Activated naive CD8-positive, alpha-beta T cell treated with anti-CD3 and anti-CD28 coated beads for 36 hours (primary cell): ENCODE results near the gene TDRD1. TPM values are rescaled to one million over a fixed set of nuclear protein-coding genes. Genes with fewer than 3 reads are reported as not detected.
"Not testable (repeated sequence)": the region's sequence is repeated elsewhere in the genome, so short reads cannot be mapped to it uniquely, and the experiment has no call there.

Experiments used
- DNase-seq: peaks from one replicate; pipeline ENCODE4 v3.0.0; 2021
- H3K27ac Mint-ChIP-seq: one replicate; pipeline ENCODE4 v1.8.0; 2022; ENCODE audit warnings: mild to moderate bottlenecking, moderate library complexity, mixed read lengths
- H3K27me3 Mint-ChIP-seq: one replicate; pipeline ENCODE4 v1.8.0; 2022; ENCODE audit warnings: mild to moderate bottlenecking, mixed read lengths
- H3K36me3 Mint-ChIP-seq: one replicate; pipeline ENCODE4 v1.8.0; 2021; ENCODE audit warnings: mild to moderate bottlenecking, mixed read lengths
- H3K4me1 Mint-ChIP-seq: one replicate; pipeline ENCODE4 v1.8.0; 2021; ENCODE audit warnings: mixed read lengths
- H3K4me3 Mint-ChIP-seq: one replicate; pipeline ENCODE4 v1.8.0; 2022; ENCODE audit warnings: mild to moderate bottlenecking, moderate library complexity, mixed read lengths
- H3K9me3 Mint-ChIP-seq: one replicate; pipeline ENCODE4 v1.8.0; 2022; ENCODE audit warnings: mixed read lengths
- total RNA-seq, 2 experiments: library from RNA; stranded (reverse); gene quantifications; one replicate each; pipeline ENCODE4 v1.2.3, GENCODE V29; 2021

Gene TDRD1, protein sequence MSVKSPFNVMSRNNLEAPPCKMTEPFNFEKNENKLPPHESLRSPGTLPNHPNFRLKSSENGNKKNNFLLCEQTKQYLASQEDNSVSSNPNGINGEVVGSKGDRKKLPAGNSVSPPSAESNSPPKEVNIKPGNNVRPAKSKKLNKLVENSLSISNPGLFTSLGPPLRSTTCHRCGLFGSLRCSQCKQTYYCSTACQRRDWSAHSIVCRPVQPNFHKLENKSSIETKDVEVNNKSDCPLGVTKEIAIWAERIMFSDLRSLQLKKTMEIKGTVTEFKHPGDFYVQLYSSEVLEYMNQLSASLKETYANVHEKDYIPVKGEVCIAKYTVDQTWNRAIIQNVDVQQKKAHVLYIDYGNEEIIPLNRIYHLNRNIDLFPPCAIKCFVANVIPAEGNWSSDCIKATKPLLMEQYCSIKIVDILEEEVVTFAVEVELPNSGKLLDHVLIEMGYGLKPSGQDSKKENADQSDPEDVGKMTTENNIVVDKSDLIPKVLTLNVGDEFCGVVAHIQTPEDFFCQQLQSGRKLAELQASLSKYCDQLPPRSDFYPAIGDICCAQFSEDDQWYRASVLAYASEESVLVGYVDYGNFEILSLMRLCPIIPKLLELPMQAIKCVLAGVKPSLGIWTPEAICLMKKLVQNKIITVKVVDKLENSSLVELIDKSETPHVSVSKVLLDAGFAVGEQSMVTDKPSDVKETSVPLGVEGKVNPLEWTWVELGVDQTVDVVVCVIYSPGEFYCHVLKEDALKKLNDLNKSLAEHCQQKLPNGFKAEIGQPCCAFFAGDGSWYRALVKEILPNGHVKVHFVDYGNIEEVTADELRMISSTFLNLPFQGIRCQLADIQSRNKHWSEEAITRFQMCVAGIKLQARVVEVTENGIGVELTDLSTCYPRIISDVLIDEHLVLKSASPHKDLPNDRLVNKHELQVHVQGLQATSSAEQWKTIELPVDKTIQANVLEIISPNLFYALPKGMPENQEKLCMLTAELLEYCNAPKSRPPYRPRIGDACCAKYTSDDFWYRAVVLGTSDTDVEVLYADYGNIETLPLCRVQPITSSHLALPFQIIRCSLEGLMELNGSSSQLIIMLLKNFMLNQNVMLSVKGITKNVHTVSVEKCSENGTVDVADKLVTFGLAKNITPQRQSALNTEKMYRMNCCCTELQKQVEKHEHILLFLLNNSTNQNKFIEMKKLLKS
- total RNA-seq, result under 1 TPM; 0.21 to 0.24 TPM

DNA sequence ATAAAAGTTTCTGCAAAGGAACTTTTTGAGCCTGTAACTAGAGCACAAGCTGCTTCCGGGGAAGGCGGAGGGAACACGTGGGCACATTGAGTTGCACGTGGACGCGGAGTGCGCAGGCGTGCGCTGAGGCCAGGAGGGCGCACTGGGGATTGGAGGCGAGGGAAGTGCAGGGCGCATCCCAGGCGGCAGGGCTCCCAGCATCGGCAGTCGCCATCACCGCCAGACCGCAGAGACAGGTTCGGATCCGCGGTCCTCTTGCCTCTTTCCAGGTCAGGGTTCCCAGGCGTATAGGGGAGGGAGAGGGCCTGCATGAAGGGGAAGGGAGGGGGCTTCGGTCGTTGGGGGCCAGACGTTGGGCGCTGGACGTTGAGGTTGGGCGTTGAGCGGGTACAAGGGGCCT, at the start of gene TDRD1:
Gene TDRD1, plus strand, starts transcription at position 206 of the 400 bp plus-strand sequence. CDS start 8,479 bp downstream, outside the sequence.
- H3K9me3 Mint-ChIP-seq, result no peaks in the 10 kb centered on the region
- H3K27ac Mint-ChIP-seq, result no peak within 1 kb of the TSS
- H3K27me3 Mint-ChIP-seq, result peaks cover 3% of the 10 kb centered on the region
- H3K4me3 Mint-ChIP-seq, result no peak within 1 kb of the TSS
- H3K36me3 Mint-ChIP-seq, result no peaks in the 10 kb centered on the region
- peaks cover 9% of the 10 kb centered on the region for H3K4me1 Mint-ChIP-seq
- DNase-seq, result no peak

DNA sequence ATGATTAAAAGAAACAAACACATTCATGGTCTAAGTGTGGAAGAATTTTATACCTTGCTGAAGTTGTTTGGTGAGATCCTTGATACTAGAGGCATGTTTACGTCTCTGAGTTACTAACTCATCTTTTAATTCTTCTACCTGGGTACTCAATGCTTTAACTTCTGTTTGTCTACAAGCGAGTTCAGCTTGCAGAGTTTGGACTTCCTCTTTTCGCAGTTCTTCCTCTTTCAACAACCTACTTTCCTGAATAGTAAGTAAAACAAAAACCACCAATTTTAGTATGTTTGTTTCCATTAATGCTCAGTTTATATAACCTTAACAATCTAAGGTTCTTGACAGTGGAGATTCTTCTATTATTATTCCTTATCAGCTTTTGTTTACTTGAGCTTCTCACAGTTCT, 48.1 kb upstream of the TDRD1 start:
- H3K36me3 Mint-ChIP-seq, result peaks cover 7% of the 10 kb centered on the region
- H3K9me3 Mint-ChIP-seq, result no peaks in the 10 kb centered on the region
- no peak overlapping the region for H3K27ac Mint-ChIP-seq
- H3K4me3 Mint-ChIP-seq, result no peak overlapping the region
- H3K4me1 Mint-ChIP-seq, result no peaks in the 10 kb centered on the region
- DNase-seq, result no peak
- no peaks in the 10 kb centered on the region for H3K27me3 Mint-ChIP-seq

DNA sequence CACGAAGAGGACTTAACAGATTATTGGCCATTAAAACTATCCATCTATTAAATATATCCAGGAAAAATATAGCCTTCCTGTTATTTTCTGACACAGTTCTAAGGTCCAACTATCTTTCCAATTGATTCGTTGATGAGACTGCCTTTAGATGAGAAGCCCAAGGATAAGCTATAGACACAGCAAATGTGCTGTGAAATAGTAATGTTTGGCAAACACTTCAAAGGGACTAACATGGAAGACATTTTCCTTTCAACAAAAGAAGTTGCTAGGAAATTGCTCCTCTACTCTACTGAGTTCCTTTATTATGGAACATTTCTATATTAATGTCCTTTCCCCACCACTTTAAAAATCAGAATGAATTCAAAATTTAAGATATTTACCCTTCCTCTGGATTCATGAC, 43.7 kb upstream of the TDRD1 start:
- no peaks in the 10 kb centered on the region for H3K4me1 Mint-ChIP-seq
- no peaks in the 10 kb centered on the region for H3K27me3 Mint-ChIP-seq
- H3K9me3 Mint-ChIP-seq, result no peaks in the 10 kb centered on the region
- H3K27ac Mint-ChIP-seq, result no peak overlapping the region
- H3K4me3 Mint-ChIP-seq, result no peak overlapping the region
- H3K36me3 Mint-ChIP-seq, result peaks cover 2% of the 10 kb centered on the region
- no peak for DNase-seq

DNA sequence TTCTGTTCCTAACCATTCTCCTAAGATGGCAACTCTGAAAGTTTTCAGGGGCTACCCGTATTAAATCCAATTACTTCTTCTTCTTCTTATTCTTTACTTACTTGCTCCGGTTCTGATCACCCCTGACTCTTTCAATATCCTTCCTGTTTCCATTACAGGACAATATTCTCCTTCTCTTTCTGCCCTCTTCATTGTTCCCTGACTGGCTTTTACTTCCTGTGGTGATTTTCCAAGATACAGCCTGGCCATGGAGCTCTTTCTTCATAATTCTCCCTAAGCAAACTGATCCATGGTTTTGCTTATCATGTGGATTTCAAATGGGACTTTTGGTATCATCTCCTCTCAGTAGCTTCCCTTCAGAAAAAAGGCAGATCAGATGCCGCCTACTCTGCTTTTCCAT, 40.6 kb upstream of the TDRD1 start:
- Mint-ChIP-seq H3K4me1 (no peaks in the 10 kb centered on the region), H3K4me3 (no peak overlapping the region), H3K27me3 (no peaks in the 10 kb centered on the region), H3K36me3 (no peaks in the 10 kb centered on the region), H3K27ac (no peak overlapping the region), H3K9me3 (no peaks in the 10 kb centered on the region)
- no peak for DNase-seq

DNA sequence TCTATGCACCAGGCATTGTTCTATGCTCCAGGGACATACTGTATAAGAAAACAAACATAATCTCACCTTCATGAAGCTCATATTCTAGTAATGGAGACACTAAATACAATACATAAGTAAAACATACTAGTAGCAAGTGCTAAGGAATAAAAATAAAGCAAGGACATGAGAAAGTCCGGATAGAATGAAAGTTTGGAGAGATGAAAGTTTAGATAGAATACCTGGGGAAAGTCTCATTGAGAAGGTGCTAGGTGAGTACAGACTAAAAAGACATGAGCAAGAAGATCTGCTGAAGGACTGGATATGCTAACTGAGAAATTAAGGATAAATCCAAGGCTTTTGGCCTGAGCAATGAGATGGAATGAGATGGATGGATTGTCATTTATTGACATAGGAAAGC, 39.1 kb upstream of the TDRD1 start:
- Mint-ChIP-seq H3K27me3 (no peaks in the 10 kb centered on the region), H3K9me3 (no peaks in the 10 kb centered on the region), H3K4me1 (no peaks in the 10 kb centered on the region), H3K4me3 (no peak overlapping the region), H3K27ac (no peak overlapping the region), H3K36me3 (peaks cover 2% of the 10 kb centered on the region)
- no peak for DNase-seq

DNA sequence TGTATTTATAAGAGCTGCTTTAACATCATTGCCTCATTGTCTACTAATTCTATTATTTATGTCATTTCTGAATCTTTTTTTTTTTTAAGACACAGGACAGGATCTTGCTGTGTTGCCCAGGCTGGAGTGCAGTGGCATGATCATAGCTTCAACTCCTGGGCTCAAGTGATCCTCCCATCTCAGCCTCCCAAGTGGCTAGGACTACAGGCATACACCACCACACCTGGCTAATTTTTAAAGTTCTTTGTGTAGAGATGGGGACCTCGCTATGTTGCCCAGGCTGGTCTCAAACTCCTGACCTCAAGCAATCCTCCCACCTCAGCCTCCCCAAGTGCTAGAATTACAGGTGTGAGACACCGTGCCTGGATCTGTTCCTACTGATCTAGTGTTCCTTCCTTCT, 38.3 kb upstream of the TDRD1 start:
- not testable (repeated sequence) for H3K27ac Mint-ChIP-seq, H3K27me3 Mint-ChIP-seq, H3K4me3 Mint-ChIP-seq, H3K4me1 Mint-ChIP-seq, H3K36me3 Mint-ChIP-seq, H3K9me3 Mint-ChIP-seq, DNase-seq

DNA sequence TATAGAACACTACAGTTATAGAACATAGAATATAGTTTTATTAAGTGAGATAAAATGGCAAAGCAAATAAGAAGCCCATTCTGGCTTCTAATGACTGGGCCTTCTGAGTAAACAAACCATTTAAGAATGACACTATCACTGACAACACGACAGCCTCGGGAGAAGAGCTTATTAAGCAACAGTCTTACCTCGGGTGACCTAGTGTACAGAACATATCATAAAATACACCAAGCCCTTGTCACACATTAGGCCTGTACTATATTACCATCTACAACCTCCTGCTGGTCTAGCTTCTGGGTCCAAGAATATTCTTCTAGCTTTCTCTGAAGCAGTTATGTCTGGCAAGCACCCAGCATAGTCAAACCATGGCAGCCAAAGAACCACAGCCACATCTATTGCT, 37.1 kb upstream of the TDRD1 start:
- Mint-ChIP-seq H3K27ac (no peak overlapping the region), H3K36me3 (peaks cover 7% of the 10 kb centered on the region), H3K4me3 (no peak overlapping the region), H3K9me3 (no peaks in the 10 kb centered on the region), H3K27me3 (no peaks in the 10 kb centered on the region), H3K4me1 (no peaks in the 10 kb centered on the region)
- no peak for DNase-seq

DNA sequence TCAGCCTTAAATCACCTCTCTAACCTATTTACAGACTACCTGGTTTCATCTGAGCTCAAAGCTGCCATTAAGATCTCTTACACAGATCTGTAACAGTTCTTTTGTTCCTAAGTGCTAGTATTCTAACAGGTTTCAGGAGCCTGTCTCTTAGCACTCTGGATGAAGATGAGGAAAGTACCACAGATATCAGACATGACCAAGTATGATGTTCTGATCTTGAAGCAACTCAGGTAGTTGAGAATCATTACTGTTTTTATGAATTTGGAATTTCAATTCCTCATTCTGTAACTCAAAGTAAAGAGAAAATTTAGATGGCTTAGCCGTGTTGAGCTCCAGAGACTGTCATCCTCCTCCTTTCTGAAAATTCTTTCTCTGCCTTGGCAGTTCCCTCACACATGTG, 36.0 kb upstream of the TDRD1 start:
- Mint-ChIP-seq H3K4me1 (no peaks in the 10 kb centered on the region), H3K36me3 (peaks cover 7% of the 10 kb centered on the region), H3K27me3 (no peaks in the 10 kb centered on the region), H3K4me3 (no peak overlapping the region), H3K9me3 (no peaks in the 10 kb centered on the region), H3K27ac (no peak overlapping the region)
- no peak for DNase-seq

DNA sequence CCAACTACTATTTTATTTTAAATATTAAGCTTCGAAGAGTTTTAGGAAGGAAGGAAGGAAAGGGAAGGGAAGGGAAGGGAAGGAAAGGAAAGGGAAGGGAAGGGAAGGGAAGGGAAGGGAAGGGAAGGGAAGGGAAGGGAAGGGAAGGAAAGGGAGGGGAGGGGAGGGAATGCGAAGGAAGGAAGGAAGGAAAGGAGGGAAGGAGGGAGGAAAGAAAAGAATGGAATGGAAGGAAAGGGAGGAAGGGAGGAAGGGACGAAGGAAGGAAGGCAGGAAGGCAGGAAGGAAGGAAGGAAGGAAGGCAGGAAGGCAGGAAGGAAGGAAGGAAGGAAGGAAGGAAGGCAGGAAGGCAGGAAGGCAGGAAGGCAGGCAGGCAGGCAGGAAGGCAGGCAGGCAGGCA, 29.7 kb upstream of the TDRD1 start:
- peaks cover 19% of the 10 kb centered on the region for H3K36me3 Mint-ChIP-seq
- H3K4me3 Mint-ChIP-seq, H3K9me3 Mint-ChIP-seq, H3K4me1 Mint-ChIP-seq, DNase-seq, H3K27ac Mint-ChIP-seq, H3K27me3 Mint-ChIP-seq: not testable (repeated sequence)

DNA sequence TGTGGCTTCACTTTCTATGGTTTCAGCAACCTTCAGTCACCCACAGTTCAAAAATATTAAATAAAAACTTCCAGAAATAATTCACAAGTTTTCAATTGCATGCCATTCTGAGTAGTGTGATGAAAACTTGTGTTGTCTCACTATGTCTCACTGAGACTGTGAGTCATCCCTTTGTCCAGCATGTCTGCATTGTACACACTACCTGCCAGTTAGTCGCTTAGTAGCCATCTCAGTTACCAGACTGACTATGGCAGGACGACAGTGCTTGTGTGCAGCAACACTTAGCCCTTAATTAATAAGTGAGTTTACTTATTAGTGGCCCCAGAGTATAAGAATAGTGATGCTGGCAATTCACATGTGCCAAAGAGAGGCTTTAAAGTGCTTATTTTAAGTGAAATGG, 27.7 kb upstream of the TDRD1 start:
- Mint-ChIP-seq H3K4me3 (no peak overlapping the region), H3K4me1 (peaks cover 9% of the 10 kb centered on the region), H3K27me3 (no peaks in the 10 kb centered on the region), H3K27ac (no peak overlapping the region), H3K36me3 (peaks cover 18% of the 10 kb centered on the region), H3K9me3 (no peaks in the 10 kb centered on the region)
- no peak for DNase-seq

DNA sequence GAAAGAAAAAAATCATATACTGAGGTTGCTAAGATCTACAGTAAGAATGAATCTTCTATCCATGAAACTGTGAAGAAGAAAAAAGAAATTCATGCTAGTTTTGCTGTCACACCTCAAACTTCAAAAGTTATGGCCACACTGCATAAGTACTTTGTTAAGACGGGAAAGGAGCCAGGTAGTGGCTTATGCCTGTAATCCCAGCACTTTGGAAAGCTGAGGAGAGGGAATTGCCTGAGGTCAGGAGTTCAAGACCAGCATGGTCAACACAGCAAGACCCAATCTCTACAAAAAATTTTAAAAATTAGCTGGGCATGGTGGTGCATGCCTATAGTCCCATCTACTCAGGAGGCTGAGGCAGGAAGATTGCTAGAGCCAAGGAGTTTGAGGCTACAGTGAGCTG, 27.3 kb upstream of the TDRD1 start:
- Mint-ChIP-seq H3K36me3 (peaks cover 18% of the 10 kb centered on the region), H3K27me3 (no peaks in the 10 kb centered on the region), H3K9me3 (no peaks in the 10 kb centered on the region), H3K4me3 (no peak overlapping the region), H3K4me1 (peaks cover 9% of the 10 kb centered on the region), H3K27ac (no peak overlapping the region)
- no peak for DNase-seq

DNA sequence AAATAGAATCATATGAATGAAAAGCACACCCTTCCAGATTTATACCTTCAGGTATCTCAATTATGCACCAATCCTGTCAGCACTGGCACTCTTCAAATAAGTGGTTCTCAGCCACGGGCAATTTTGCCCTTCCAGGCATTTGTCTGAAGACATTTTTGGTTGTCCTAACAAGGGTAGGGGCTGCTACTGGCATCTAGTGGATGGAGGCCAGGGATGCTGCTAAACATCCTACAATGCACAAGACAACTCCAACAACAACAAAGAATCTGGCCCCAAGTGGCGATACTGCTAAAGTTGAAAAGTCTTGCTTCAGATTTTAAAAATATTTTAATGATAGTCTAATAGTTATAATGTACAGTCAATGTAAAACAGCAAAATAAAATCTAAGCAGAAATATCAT, 21.2 kb upstream of the TDRD1 start:
- Mint-ChIP-seq H3K4me1 (peaks cover 17% of the 10 kb centered on the region), H3K27ac (no peak overlapping the region), H3K36me3 (peaks cover 14% of the 10 kb centered on the region), H3K4me3 (no peak overlapping the region), H3K9me3 (no peaks in the 10 kb centered on the region), H3K27me3 (no peaks in the 10 kb centered on the region)
- no peak for DNase-seq

DNA sequence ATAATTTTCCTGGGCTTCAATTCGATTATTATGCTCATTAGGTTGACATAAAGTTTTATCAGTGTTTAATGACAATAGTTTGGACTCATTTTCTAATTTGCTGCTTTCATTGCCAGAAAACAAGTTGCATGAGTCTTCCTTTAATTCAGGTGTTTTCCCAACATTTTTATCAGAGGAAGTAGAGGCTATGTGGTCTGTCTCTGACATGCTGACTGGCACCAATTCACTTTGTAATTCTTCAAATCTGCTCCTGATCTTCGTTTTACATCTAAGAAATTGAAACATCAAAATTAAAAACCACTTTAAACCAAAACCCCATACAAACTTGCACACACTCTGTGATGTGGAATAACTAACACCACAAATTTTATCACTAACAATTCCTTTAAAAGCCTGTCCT, 16.1 kb upstream of the TDRD1 start:
- no peak overlapping the region for H3K27ac Mint-ChIP-seq
- peaks cover 22% of the 10 kb centered on the region for H3K36me3 Mint-ChIP-seq
- peaks cover 37% of the 10 kb centered on the region for H3K4me1 Mint-ChIP-seq
- no peaks in the 10 kb centered on the region for H3K27me3 Mint-ChIP-seq
- H3K4me3 Mint-ChIP-seq, result no peak overlapping the region
- H3K9me3 Mint-ChIP-seq, result no peaks in the 10 kb centered on the region
- no peak for DNase-seq

DNA sequence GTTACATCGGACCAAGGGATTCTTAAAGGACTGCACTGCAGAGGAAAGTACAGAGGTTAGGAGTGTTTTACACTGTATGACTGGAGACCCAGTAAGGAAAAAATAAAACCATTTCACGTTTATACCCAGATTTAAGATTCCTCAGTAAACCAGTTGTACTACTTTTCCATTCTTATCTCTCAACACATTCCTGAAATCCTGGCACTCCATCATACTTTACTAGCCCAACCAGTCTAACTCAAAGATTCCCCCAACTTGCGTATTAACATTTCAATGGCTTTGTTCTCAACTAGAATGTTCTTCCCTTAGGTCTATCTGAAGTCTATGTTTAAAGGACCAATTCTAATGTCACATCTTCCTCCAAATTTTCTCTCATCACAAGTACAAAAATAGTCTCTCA, 13.1 kb upstream of the TDRD1 start:
- H3K27ac Mint-ChIP-seq, result no peak overlapping the region
- no peaks in the 10 kb centered on the region for H3K27me3 Mint-ChIP-seq
- H3K9me3 Mint-ChIP-seq, result peaks cover 6% of the 10 kb centered on the region
- peaks cover 41% of the 10 kb centered on the region for H3K4me1 Mint-ChIP-seq
- H3K4me3 Mint-ChIP-seq, result no peak overlapping the region
- H3K36me3 Mint-ChIP-seq, result peaks cover 39% of the 10 kb centered on the region
- no peak for DNase-seq

DNA sequence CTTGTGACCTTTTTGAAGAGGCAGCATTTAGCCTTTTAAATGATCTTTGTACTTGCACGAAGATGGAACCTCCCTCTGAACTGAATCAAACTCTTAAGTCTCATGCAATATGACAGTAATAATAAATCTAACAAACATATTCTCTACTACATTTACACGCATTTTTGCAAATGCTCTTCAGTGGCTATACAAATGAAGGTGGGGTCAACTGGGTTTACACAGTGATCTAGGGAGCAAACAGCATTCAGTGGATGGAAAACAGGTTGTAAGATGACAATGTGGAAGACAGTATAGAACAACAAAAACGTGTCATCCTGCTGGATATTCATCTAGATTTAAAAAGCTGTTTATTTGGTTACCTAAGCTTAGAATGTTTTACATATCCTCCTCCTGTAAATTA, 12.7 kb upstream of the TDRD1 start:
- H3K4me3 Mint-ChIP-seq, result no peak overlapping the region
- DNase-seq, result no peak
- no peaks in the 10 kb centered on the region for H3K27me3 Mint-ChIP-seq
- no peak overlapping the region for H3K27ac Mint-ChIP-seq
- H3K9me3 Mint-ChIP-seq, result peaks cover 6% of the 10 kb centered on the region
- H3K4me1 Mint-ChIP-seq, result peaks cover 41% of the 10 kb centered on the region
- peaks cover 39% of the 10 kb centered on the region for H3K36me3 Mint-ChIP-seq
